Activated gamma-delta T cell treated with anti-CD3 and anti-CD28 coated beads, Interleukin-2, amount 50 U/mL, for 16 hours (primary cell): Measurements from ENCODE around the gene PDZD4.
"Not testable (repeated sequence)": the region's sequence is repeated elsewhere in the genome, so short reads cannot be mapped to it uniquely, and the experiment has no call there.

ENCODE experiments used
- DNase-seq: peaks from one replicate; pipeline ENCODE4 v3.0.0-alpha.2; 2020; ENCODE audit warnings: low read depth

PDZD4 gene

DNA sequence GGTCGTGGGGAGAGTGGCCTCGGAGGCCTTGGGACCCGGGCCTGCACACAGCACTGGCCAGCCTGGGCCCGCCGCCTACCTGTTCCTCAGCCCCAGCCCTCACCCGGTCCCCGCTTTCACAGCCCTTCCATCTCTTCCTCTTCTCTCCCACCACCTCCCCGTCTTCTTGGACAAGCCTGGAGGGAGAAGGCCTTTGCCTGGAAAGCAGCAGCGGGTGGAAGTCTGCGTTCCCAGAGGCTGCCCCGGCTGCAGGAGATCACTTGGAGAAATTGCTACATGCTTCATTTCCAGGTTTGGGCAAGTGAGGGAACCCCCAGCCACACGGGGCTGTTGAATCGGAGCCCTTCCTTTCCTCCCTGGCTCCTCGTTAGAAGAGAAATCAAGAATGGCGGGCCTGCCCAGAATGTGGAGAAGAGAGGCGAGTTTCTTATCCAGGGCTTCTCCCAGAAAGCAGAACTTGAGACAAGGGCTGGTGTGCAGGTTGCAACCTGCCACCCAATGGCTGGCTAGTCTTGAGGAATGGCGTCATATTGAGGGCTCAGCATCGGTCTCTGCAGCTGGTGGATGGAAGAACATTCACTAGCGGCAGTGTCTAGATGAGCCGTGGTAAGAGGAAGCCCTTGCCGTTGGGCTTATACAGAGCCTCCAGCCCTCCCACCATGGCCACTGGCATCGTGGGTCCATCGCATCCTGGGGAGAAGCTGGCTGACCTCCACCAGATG lies 1.2 kb upstream of the PDZD4 start:
- no peak for DNase-seq

DNA sequence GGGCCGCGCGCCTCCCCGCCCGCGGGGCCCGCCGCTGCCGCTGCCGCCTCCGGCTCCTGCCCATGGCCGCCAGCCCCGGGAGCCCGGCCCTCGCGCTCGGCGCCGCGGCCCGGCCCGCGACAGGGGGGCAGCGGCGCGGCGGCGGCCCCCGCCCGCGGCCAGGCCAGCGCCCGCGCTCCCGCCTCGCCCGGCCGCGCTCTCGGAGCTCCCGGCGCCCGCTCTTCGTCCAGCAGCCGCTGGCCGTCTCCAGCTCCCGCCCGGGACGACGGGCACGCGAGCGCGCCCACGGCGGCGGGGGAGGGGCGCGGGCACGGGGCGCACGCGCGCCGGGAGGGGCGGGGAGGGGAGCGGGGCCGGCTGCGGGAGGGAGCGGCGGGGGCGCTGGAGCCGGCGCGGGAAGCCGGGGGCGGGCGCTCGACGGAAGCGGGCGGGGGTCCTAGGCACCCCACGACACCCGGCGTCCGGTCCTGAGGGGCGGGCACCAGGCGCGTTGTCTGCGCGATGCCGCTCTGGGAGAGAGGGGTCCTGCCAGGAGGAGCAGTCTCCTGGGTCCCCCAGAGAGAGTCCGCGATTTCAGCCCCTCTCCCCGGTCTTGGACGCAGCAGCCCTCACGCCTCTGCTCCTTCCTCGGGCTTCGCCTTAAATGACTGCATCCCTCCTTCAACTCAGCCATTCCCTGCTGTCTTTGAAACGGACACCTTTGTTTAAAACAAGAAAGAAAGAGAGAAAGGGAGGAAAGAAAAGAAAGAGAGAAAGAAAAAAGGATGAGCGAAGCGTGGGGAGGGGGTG lies 490 bp upstream of the PDZD4 start:
- no peak for DNase-seq

DNA sequence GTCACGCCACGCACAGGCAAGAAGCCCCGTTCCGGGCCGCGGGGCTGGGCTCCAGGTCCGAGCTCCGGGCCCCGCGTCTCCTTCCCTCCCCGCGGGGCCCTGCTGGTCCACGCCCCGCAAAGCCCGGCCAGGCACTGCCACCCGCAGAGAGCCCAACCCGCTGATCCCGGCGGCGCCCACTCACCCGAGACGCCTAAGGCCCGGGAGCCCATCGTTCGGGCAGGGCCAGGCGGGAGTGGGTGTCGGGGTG lies 870 bp downstream of the PDZD4 start:
- DNase-seq: no peak

DNA sequence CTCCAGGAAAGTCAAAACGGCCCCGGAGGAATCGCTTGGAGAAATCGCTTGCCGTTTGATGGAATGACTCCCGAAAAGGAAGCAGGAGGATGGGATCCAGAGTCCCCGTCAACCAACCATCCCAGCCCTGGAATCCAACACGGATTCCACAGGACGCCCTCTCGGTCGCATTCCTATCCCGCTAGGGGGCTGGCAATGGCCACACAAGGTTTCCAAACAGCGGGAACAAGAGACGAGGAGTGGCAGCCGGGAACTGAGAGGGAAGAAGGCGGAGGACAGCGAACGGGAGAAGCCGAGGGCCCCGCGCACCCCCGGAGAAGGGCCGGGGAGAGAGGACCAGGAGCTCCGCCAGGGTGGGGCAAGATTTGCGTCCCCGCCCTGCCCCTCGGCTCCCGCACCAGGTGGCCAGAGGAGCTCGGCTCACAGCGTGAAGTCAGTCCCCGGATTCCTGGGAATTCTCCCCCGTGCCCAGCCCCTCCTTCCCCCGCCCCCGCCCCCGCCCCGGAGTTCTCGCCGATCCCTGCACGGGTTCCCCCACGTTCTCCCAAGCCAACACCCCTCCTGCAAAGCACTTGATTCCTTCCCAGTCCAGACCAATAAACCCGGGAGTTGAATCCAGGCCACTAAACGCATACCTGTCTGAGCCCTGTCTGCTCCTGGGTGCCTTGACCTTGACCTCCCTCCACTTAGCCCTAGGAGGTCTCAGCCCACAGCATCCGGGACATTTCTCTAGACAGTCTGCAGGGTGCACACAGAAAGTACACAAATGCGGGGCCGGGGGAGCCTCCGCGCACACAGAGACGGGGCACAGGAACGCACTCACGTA lies 1.4 kb downstream of the PDZD4 start:
- DNase-seq: no peak

DNA sequence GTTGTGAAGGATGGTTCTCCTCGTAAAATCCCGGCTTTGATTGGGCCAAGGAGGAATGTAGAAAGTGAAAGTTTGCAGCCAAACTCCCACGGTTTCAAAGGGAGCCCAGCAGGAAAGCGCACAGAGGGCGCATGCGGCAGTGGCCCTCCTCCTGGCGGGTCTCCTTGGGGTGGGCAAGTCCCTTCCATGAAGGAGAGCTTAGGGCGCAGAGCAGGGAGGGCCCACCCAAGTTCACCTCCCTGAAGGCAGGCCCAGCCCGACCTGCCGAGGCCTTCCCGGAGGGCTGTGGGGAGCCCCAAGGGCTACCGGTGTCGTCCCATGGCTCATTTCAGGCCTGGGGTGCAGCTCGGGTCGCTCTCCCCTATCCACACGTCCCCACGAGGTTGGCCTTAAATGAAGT lies 2.0 kb downstream of the PDZD4 start:
- DNase-seq: no peak

DNA sequence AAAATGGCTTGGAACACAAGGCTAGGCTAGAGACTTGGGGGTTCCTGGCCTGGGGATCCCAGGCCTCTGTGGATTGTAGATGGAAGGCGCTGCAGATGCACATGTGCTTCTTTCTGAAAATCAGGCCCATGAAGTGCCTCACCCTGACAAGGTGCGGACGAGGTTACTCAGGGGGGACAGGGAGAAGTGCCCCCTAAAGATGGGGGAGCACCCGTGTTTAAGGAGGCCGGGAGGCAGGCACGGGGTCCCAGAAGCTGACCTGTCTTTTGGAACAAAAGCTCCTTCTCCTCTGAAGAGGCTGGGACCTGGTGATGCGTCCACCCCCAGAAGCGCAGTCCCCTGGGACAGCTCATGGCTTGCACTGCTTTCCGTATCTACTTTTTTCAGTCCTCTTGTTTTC lies 2.4 kb downstream of the PDZD4 start:
- DNase-seq: no peak

DNA sequence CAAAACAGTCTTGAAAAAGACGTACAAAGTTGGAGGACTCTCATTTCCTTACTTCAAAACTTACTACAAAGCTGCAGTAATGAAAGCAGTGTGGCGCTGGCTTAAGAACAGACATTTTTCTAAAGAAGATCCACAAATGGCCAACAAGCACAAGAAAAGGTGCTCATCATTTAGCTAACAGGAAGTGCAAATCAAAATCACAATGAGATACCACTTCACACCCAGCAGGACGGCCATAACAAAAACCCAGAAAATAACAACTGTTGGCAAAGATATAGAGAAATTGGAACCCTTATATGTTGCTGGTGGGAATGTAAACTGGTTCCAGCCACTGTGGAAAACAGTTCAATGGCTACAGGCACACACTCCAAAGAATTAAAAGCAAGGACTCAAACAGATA lies 3.3 kb downstream of the PDZD4 start:
- no peak for DNase-seq

DNA sequence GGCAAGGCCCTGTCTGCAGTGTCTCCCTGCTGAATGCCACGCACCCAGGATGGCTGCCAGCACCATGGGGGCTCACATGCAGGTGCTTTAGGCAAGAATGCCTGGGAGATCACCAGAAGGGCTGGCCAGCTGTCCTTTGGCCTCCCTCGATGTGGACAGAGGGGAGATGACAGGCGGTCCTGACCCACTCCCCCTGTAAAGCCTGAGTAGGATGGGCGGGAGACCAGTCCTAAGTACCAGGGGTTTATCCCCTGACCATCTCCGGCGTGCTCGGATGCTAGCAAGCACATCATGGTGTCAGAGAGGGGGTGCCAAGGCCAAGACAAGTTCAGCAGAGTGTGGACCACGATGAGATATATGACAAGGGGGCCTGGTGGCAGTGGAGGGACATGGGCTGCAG lies 5.3 kb downstream of the PDZD4 start:
- no peak for DNase-seq

DNA sequence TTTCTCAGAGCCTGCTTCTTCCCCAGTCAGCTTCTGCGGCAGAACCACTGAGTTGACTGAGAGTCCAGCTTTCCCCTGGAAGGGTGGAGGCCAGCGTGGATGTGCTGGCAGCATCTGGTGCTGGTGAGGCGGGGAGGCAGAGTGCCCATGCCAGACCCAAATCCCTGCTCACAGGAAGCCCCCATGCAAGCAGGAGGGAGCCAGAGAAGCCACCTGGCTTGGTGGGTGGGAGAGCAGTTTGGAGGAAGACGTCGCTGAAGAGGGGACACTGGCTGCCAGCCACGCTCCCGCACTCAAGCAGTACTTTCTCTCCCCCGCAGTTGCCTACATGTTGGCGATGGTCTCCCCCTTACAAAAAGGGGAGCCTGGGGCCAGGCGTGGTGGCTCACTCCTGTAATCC lies 6.0 kb downstream of the PDZD4 start:
- no peak for DNase-seq

DNA sequence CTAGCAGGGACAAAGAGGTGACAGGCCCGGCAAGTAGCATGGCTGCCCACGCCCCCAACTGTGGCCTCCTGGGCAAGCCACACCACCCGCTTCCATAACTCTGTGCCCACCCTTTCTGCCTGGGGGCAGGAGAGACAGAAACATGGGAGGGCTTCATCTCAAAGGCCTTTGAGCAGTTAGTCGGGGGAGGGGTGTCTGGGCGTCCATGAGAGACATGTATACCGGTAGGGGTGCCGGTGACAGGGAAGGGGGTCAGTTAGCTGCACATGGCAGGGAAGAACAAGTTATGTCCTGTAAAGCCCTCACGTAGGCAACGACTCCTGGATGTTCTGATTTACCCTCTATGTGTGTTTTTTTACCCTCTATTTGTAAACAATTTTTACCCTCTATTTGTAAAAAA lies 9.3 kb downstream of the PDZD4 start:
- no peak for DNase-seq

DNA sequence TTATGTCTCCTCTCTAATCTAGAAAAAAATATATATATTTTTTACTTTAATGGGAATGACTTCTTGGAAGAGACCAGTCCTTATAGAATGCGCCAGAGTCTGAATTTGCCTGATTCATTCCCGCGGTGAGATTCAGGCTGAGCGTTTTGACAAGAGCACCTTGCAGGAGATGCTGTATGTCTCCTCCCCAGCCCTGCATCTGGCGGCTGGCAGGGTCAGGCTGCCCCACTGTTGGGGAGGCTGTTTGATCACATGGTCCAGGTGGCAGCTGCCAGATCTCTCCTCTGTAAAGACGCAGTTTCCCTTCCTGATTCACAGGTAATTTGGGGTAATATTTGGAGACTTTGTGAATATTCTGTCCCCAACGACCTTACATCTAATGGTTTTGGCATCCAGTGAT lies 9.7 kb downstream of the PDZD4 start:
- DNase-seq: no peak

DNA sequence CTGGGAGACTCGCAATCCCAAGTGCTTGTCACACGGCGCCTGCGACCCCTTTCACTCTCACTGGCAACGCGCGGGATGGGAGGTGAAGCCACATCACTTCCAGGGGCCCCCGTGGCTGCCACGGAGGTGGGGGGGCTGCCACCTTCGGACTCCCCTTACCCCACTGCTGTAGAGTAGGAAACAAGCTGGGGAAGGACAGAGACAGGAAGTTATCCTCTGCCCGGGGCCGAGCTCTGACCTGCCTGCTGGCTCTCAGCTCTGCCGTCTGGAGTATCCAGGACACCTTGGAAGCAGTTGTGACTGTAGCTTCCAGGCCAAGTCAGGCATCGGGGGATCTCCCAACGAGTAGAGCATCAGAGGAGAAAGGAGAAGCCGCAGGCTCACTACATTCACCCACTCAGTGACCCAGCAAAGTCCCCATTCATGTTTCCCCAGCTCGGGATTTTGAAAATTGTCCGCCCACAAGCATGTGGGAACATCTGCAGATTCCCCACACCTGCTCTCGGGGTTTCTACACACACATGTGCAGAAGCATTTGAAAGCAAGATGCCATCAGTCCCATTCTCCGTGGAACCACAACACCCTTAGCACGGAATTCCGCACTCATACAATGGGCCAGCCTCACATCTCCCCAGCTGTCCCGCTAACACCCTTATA lies 10.8 kb downstream of the PDZD4 start:
- DNase-seq: no peak

DNA sequence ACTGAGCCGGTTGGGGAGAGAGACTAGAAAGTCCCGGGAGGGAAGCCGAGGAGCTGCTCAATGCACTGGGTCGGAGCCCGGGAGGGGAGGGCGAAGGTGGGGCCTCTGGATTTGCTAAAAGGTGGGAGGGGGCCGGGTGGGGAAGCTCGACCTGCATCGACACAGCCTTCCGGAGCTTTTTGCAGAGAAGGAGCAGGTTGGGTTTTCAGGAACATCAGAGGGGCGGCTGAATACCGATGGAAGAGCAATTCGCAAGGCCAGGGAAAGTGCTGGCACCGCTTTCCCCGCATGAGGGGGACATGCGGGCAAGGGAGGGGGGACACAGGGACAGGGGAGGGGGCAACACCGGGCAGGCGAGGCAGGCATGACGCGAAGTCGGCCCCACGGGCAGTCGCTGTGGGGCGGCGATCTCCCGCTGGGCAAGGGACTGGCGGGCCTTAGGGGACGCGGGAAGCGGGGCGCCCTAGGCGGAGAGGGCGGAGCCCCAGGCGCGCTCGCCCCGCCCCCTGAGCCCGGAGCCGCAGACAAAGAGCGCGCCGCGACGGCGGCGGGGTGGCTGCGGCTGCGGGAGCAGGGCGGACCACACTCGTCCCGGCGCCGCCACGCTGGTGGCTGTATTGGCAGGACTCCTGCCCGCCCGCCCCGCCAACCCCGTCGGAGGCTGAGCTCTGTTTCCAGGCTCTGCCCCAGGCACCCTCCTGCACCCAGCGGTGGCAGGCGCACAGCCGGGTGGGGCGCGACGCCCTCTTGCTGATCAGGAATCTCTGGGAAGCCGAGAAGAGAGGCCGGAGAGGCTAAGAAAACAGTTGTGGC lies 11.6 kb downstream of the PDZD4 start:
- peak; percentile 22 for DNase-seq

DNA sequence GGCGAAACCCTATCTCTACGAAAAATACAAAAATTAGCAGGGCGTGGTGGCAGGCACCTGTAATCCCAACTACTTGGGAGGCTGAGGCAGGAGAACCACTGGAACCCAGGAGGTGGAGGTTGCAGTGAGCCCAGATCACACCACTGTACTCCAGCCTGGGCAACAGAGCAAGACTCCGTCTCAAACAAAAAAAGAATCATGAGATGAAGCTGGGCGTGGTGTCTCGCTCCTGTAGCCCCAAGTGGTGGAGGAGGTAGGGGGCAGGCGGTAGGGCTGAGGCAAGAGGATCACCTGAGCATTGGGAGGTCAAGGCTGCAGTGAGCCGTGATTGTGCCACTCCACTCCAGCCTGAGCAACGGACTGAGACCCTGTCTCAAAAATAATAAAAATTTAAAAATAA lies 12.3 kb downstream of the PDZD4 start:
- not testable (repeated sequence) for DNase-seq

DNA sequence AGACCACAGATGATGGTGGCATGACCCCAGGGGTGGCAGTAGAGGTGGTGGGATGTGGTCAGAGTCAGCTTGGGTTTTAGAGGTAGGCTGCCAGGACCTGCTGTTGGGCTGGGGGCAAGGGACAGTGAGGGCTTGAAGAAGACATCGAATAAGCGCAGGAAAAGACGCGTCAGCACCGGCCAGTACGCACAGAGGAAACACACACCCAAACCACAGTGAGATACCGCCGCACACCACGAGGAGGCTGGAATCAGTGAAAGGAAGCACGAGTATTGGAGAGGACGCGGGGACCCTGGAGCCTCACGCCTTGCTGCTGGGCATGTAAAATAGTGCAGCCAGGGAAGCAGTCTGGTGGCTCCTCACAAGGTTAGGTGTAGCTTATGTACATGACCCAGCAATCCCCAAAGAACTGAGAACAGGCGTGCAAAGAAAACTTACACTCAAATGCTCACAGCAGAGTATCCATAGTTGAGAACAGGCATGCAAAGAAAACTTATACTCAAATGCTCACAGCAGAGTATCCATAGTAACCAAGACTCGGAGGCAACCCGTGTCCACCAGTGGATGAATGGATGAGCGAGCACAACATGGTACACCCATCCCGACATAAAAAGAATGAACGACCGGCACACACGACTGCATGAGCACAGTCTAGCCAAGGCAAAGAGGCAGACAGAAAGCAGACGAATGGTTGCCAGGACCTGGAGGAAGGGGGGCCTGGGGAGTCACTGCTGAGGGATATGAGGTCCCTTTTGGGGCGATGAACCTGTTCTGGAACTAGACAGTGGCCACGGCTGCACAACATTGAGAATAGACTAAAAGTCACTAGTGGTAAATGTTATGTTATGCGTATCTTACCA lies 13.3 kb downstream of the PDZD4 start:
- DNase-seq: no peak

DNA sequence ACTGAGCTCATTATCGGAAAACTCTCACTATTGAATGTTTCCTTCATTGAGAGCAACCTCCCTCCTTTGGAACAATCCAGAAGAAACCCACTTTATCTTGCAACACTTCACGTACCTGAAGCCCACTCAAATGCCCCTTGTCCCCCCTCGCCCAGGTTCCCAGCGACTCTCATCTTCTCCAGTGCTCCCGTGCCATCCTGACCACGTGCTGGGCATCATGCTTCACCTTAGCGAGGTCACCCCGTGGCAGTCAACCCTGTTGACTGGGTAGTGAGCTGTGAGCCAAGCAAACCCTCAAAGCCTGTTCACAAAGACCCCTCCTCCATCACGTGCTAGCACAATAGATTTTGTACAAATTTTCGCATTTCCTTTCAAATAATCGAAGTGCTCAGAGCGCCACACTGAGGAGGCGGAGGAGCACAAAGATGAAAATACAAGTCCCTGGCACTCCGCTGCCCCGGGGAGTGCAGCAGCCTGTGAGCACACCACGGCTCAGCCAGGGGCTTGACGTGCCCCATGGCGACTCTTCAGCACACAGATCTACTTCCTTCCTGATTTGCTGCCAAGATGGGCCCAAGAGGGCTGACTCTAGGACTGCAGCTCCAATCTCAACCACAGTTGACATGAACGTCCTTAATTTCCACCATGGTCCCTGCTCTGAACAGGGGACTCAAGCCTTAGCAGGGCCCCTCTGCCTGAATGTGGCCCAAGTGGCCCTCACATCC lies 15.6 kb downstream of the PDZD4 start:
- no peak for DNase-seq

DNA sequence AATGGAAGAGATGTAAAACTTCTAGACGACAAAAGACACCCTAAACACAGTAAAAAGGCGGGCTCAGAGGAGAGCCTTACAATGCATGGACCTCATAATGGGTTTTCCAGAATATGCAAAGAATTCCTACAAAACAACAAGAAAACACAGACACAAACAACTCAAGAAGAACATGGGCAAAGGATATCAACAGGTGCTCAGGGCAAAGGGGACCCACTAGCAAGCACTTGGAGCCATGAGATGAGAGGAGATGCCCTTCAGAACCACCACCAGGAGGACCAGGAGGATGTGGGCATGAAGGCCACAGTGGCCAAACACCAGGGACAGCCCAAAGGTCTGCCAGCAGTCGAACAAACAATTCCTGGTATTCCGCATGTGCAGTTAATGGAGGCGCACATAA lies 17.2 kb downstream of the PDZD4 start:
- DNase-seq: no peak

DNA sequence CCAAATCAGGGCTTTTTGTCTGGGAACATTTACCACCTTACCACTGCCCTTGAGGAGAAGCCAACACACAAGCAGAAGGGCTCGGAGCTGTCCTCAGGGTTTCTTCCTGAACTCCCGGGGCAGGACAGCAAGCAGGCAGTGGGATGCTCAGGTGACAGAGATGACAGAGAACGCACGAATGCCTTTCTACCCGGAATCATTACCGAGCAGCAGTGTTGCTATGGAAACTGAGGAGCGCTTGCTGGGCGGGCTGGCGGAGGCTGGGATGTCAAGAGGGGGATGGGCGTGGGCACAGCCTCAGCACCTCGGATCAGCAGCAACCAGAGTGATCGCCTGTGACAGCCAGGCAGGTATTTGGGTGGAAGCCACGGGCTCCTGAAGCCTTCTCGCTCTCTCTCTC lies 18.1 kb downstream of the PDZD4 start:
- no peak for DNase-seq

DNA sequence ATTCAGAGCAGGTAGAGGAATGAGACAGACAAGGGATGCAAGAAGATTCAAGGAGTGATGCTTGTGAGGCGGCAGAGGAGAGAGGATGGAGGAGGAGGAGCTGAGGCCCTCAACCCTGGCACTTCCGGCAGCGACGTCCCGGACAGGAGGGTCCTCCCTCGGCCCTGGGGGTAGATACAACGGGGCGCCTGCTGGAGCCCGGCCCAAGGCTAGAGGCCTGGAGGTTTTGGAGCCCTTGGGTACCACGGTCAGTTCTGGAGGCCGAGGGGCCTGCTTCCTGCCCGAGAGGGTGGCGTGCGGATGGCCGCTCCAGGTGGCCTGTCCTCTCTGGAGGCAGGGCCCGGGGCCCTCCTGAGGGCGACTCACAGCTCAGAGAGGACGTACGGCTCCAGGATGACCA lies 22.4 kb downstream of the PDZD4 start:
- no peak for DNase-seq

DNA sequence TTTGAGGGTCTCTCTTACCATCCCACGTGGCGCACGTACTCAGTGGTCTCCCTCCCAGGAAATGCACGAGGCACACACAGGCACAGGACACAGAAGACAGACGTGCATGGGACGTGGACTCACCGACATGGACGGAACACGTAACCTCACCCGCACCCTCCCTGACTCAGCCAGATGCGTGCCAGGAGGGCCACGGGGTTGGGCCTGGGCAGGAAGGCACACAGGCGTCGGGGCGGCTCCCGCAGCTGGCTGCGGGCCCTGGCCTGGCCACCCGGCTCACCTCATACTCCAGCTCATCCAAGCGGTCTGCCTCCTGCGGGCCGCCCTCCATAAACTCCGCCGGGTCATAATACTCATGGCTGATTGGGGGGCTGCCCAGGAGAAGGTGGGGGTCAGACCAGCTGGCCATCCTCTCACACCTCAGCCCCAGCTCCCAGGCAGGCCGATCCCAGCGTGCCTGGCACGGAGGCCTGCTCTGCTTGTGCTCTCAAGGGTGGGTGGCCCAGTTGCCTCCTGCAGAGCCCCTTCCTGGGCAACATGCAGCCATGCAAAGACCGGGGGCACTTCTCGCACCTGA lies 23.3 kb downstream of the PDZD4 start:
- DNase-seq: no peak
